Ishikawa (cell line): ENCODE measurements around the gene DDX31.

Experiments used
- CEBPB ChIP-seq: IDR thresholded peaks from 2 replicates; pipeline ENCODE4 v1.6.1; 2012
- CREB1 ChIP-seq: IDR thresholded peaks from 2 replicates; pipeline ENCODE4 v1.6.1; 2012; ENCODE audit warnings: low read depth
- EGR1 ChIP-seq: IDR thresholded peaks from 2 replicates; pipeline ENCODE4 v1.6.1; 2012
- EP300 ChIP-seq: IDR thresholded peaks from 2 replicates; pipeline ENCODE4 v1.6.1; 2012; ENCODE audit warnings: borderline replicate concordance
- FOXM1 ChIP-seq: IDR thresholded peaks from 2 replicates; pipeline ENCODE4 v1.6.1; 2012; ENCODE audit warnings: low read depth, borderline replicate concordance
- MAX ChIP-seq: IDR thresholded peaks from 2 replicates; pipeline ENCODE4 v1.6.1; 2012
- NFIC ChIP-seq: IDR thresholded peaks from 2 replicates; pipeline ENCODE4 v1.6.1; 2012
- RAD21 ChIP-seq: IDR thresholded peaks from 2 replicates; pipeline ENCODE4 v1.6.1; 2012; ENCODE audit warnings: low read depth
- REST ChIP-seq: IDR thresholded peaks from 2 replicates; pipeline ENCODE4 v1.6.1; 2012; ENCODE audit warnings: low read depth, mild to moderate bottlenecking
- TAF1 ChIP-seq: IDR thresholded peaks from 2 replicates; pipeline ENCODE4 v1.6.1; 2012; ENCODE audit warnings: low read depth, mild to moderate bottlenecking
- TCF12 ChIP-seq: IDR thresholded peaks from 2 replicates; pipeline ENCODE4 v1.6.1; 2012; ENCODE audit warnings: low read depth
- TEAD4 ChIP-seq: IDR thresholded peaks from 2 replicates; pipeline ENCODE4 v1.6.1; 2012
- USF1 ChIP-seq: IDR thresholded peaks from 2 replicates; pipeline ENCODE4 v1.6.1; 2012
- YY1 ChIP-seq: IDR thresholded peaks from 2 replicates; pipeline ENCODE4 v1.6.1; 2012; ENCODE audit warnings: low read depth
- ZBTB7A ChIP-seq: IDR thresholded peaks from 2 replicates; pipeline ENCODE4 v1.6.1; 2012; ENCODE audit warnings: low read depth

DDX31 gene

GRCh38 chr9:132589148-132590036 is 80.4 kb downstream of the DDX31 start:
- no peak for TF ChIP-seq EP300
- no peak for TF ChIP-seq TEAD4
- TF ChIP-seq MAX = no peak
- TF ChIP-seq REST = no peak
- no peak for TF ChIP-seq USF1
- no peak for TF ChIP-seq ZBTB7A
- TF ChIP-seq CEBPB = no peak
- no peak for TF ChIP-seq CREB1
- no peak for TF ChIP-seq TAF1

- TF ChIP-seq CEBPB (no peak), ZBTB7A (no peak), USF1 (no peak), FOXM1 (no peak), EGR1 (no peak), TAF1 (no peak), YY1 (no peak), RAD21 (no peak), NFIC (no peak), TEAD4 (no peak)
Measured at GRCh38 chr9:132588501-132589147, 81.2 kb downstream of the DDX31 start.

GRCh38 chr9:132588098-132588497 is 81.7 kb downstream of the DDX31 start:
- TF ChIP-seq CEBPB = no peak
- no peak for TF ChIP-seq YY1
- TF ChIP-seq EP300 = no peak
- no peak for TF ChIP-seq FOXM1
- TF ChIP-seq ZBTB7A = no peak
- no peak for TF ChIP-seq CREB1
- TF ChIP-seq MAX = no peak
- no peak for TF ChIP-seq RAD21
- TF ChIP-seq TAF1 = no peak
- TF ChIP-seq TCF12 = no peak
- no peak for TF ChIP-seq REST
- no peak for TF ChIP-seq EGR1
- TF ChIP-seq TEAD4 = no peak
- TF ChIP-seq USF1 = no peak
- no peak for TF ChIP-seq NFIC

GRCh38 chr9:132587592-132587955 is 82.2 kb downstream of the DDX31 start:
- TF ChIP-seq YY1 (no peak), ZBTB7A (no peak)

- TF ChIP-seq TCF12 (no peak), CREB1 (no peak), EP300 (no peak)
Measured at GRCh38 chr9:132586830-132587591, 82.8 kb downstream of the DDX31 start.
